Prostate gland (tissue), 2 donors: ENCODE results near the gene PTPRM. TPM values are rescaled to one million over a fixed set of nuclear protein-coding genes. Genes with fewer than 3 reads are reported as not detected.

Experiments used
- DNase-seq: peaks from one replicate; pipeline ENCODE4 v3.0.0-alpha.2; 2019; ENCODE audit warnings: low spot score
- H3K27ac ChIP-seq, 2 donors: fragments of 200-600 bp; sonication (generic); 2 replicates each; pipeline ENCODE4 v1.5.1; 2017 to 2019
- H3K27me3 ChIP-seq: fragments of 200-600 bp; sonication (generic); replicated peaks from 2 replicates; pipeline ENCODE4 v1.5.1; 2019; ENCODE audit not compliant: insufficient read depth
- H3K36me3 ChIP-seq, 2 donors: fragments of 200-600 bp; sonication (generic); 1 replicate in 1 of 2; 2 replicates in 1 of 2; pipeline versions ENCODE4 v1.5.1 to v1.8.1; 2017 to 2019
- H3K4me1 ChIP-seq: fragments of 200-600 bp; sonication (generic); replicated peaks from 2 replicates; pipeline ENCODE4 v1.5.1; 2019
- H3K4me3 ChIP-seq, 2 donors: fragments of 200-600 bp; sonication (generic); 2 replicates each; pipeline ENCODE4 v1.5.1; 2017 to 2019
- H3K9me3 ChIP-seq: fragments of 200-600 bp; sonication (generic); 2 replicates; pipeline ENCODE4 v1.5.1; 2017
- POLR2A ChIP-seq: fragments of 450-650 bp; IDR thresholded peaks from one replicate; pipeline ENCODE4 v1.6.1; 2016; ENCODE audit warnings: antibody characterized with exemption, mild to moderate bottlenecking
- POLR2AphosphoS5 ChIP-seq: sonication (generic); formaldehyde crosslinking; IDR thresholded peaks from one replicate; pipeline ENCODE4 v1.6.1; 2017; ENCODE audit warnings: antibody characterized with exemption
- WGBS: methylation state at CpG from one replicate; pipeline ENCODE4 v1.1.5; 2018; 5-methylcytosine and 5-hydroxymethylcytosine counted together
- intact Hi-C: fragments of 100-400 bp; cut with DNase I; formaldehyde crosslinking; loops from one replicate; pipeline ENCODE4 v1.14.2; 2022
- total RNA-seq, 2 donors: library from RNA; depleted of rRNA; stranded (reverse); fragments of >200 nt; gene quantifications; one replicate each; pipeline ENCODE4 v1.1.0, GENCODE V29; 2016
- TF ChIP-seq, protein P1 (sequence below), 4 experiments: fragments of 200-600 bp in 2 of 4; fragments of 450-650 bp in 2 of 4; sonication (generic) in 2 of 4; IDR thresholded peaks; 1 replicate in 3 of 4; 2 replicates in 1 of 4; pipeline ENCODE4 v1.5.1; 2016 to 2019; ENCODE audit warnings: antibody characterized with exemption in 4 of 4, mild to moderate bottlenecking in 2 of 4, moderate library complexity in 2 of 4

The PTPRM gene
- total RNA-seq, 2 donors from 2014 or later: 32.9 to 92.6 TPM

GRCh38 chr18:7878265-7879211 is 311.4 kb downstream of the PTPRM start:
- intact Hi-C loops: no loop called here
- 58% methylated on average over 6 of the region's 6 CpGs for WGBS
- Histone ChIP-seq H3K4me1 (no peaks in the 10 kb centered on the region), H3K36me3 (no peaks in the 10 kb centered on the region), H3K9me3 (no peaks in the 10 kb centered on the region), H3K4me3 (no peak overlapping the region), H3K27ac (no peak overlapping the region), H3K27me3 (no peaks in the 10 kb centered on the region)
- DNase-seq: no peak
- no peak for TF ChIP-seq POLR2A
- TF ChIP-seq POLR2AphosphoS5: no peak
- TF ChIP-seq, protein P1, sequence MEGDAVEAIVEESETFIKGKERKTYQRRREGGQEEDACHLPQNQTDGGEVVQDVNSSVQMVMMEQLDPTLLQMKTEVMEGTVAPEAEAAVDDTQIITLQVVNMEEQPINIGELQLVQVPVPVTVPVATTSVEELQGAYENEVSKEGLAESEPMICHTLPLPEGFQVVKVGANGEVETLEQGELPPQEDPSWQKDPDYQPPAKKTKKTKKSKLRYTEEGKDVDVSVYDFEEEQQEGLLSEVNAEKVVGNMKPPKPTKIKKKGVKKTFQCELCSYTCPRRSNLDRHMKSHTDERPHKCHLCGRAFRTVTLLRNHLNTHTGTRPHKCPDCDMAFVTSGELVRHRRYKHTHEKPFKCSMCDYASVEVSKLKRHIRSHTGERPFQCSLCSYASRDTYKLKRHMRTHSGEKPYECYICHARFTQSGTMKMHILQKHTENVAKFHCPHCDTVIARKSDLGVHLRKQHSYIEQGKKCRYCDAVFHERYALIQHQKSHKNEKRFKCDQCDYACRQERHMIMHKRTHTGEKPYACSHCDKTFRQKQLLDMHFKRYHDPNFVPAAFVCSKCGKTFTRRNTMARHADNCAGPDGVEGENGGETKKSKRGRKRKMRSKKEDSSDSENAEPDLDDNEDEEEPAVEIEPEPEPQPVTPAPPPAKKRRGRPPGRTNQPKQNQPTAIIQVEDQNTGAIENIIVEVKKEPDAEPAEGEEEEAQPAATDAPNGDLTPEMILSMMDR (IDR thresholded peaks at IDR 0.05): no peak

- 72% methylated on average over 4 of the region's 4 CpGs for WGBS
- no peak for DNase-seq
- H3K9me3 ChIP-seq: no peaks in the 10 kb centered on the region
- no peaks in the 10 kb centered on the region for H3K36me3 ChIP-seq
- H3K4me1 ChIP-seq: no peaks in the 10 kb centered on the region
- H3K27me3 ChIP-seq: no peaks in the 10 kb centered on the region
- TF ChIP-seq, protein P1 (IDR thresholded peaks at IDR 0.05): no peak
- TF ChIP-seq POLR2A: no peak
- no peak for TF ChIP-seq POLR2AphosphoS5
- H3K4me3 ChIP-seq: no peak overlapping the region
- intact Hi-C loops: no loop called here
- H3K27ac ChIP-seq: no peak overlapping the region
Measured at GRCh38 chr18:7879717-7880116, 312.6 kb downstream of the PTPRM start.

DNA sequence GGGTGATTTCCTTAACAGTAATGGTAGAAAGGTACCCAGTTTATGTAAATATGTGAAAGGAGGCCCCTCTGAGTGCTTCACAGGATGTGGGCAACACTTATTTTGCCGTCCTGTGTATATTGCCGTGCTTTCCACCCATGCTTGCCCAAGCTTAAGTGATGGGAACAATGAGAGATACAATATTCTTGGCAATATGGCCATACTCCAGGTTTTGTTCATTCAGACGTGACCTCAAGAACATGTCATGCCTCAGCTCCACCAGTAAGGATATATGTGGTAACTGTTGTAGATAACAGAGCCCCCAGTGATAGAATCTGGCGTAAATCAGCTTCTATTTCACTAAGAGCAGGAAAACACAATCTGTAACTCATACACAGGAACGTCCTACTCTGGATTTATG is 318.7 kb downstream of the PTPRM start:
- 78% methylated on average over 5 of the region's 5 CpGs for WGBS
- no peak overlapping the region for H3K4me3 ChIP-seq
- no peaks in the 10 kb centered on the region for H3K27me3 ChIP-seq
- TF ChIP-seq POLR2A (no peak), POLR2AphosphoS5 (no peak)
- TF ChIP-seq, protein P1 (IDR thresholded peaks at IDR 0.05): no peak
- intact Hi-C loops: no loop called here
- no peaks in the 10 kb centered on the region for H3K4me1 ChIP-seq
- no peaks in the 10 kb centered on the region for H3K9me3 ChIP-seq
- H3K27ac ChIP-seq: no peak overlapping the region
- no peaks in the 10 kb centered on the region for H3K36me3 ChIP-seq
- DNase-seq: no peak

GRCh38 chr18:7886436-7886835 is 319.3 kb downstream of the PTPRM start:
- Histone ChIP-seq H3K27me3 (no peaks in the 10 kb centered on the region), H3K27ac (no peak overlapping the region), H3K9me3 (no peaks in the 10 kb centered on the region), H3K4me1 (no peaks in the 10 kb centered on the region), H3K36me3 (no peaks in the 10 kb centered on the region), H3K4me3 (no peak overlapping the region)
- no peak for DNase-seq
- WGBS: 94% methylated on average over 2 of the region's 2 CpGs
- TF ChIP-seq POLR2AphosphoS5 (no peak), POLR2A (no peak)
- TF ChIP-seq, protein P1 (IDR thresholded peaks at IDR 0.05): no peak
- intact Hi-C loops: no loop called here

DNA sequence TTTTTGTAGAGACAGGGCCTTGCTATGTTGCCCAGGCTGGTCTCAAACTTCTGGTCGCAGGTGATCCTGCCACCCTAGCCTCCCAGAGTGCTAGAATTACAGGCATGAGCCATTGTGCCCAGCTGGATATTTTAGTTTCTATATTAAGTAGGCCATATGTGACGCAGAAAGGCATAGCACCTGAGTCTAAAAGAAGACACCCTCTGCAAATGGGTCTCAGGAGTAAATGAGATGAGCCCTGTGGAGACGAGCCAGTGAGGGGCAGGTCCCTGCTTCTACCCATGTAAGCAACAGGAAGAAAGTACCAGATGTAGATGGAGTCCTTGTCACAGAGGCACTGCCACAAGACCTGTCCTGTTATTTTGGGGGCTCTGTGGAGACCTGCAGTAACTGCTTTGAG is 322.4 kb downstream of the PTPRM start:
- 92% methylated on average over 3 of the region's 3 CpGs for WGBS
- TF ChIP-seq, protein P1 (IDR thresholded peaks at IDR 0.05): no peak
- TF ChIP-seq POLR2A (no peak), POLR2AphosphoS5 (no peak)
- Histone ChIP-seq H3K9me3 (no peaks in the 10 kb centered on the region), H3K36me3 (no peaks in the 10 kb centered on the region), H3K27me3 (no peaks in the 10 kb centered on the region), H3K4me1 (no peaks in the 10 kb centered on the region), H3K27ac (no peak overlapping the region), H3K4me3 (no peak overlapping the region)
- intact Hi-C loops: no loop called here
- no peak for DNase-seq
